ENCODE results near the gene SLC30A7.
"Not testable (repeated sequence)": the region's sequence is repeated elsewhere in the genome, so short reads cannot be mapped to it uniquely, and the experiment has no call there.

Gene SLC30A7

DNA sequence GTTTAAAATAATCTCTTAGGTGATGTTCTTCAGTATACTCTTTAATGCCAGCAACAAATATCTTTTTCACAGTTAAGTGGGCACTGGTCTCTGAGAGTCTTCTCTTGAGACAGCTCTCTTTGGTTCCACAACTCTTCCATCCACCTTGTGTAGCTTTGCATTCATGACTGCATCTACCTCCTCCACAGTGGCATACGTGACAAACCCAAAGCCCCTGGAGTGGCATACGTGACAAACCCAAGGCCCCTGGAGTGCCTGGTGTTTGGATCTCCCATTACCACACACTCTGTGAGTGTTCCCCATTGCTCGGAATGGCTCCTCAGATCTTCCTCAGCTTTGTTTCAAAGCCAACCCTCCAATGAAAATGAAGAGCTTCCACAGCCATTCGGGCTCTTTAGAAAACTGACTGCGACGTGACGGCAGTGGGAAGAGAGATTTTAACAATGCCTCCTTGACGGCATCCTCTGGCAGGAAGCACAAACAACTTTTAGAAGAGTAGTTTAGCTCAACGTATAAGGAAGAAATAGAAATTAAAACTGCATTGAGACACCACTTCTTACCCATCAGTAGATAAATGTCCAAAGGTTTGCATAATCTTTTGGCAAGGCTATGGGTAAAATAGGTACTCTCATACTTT, 45.8 kb downstream of the SLC30A7 start:
- DNase-seq, result no peak

DNA sequence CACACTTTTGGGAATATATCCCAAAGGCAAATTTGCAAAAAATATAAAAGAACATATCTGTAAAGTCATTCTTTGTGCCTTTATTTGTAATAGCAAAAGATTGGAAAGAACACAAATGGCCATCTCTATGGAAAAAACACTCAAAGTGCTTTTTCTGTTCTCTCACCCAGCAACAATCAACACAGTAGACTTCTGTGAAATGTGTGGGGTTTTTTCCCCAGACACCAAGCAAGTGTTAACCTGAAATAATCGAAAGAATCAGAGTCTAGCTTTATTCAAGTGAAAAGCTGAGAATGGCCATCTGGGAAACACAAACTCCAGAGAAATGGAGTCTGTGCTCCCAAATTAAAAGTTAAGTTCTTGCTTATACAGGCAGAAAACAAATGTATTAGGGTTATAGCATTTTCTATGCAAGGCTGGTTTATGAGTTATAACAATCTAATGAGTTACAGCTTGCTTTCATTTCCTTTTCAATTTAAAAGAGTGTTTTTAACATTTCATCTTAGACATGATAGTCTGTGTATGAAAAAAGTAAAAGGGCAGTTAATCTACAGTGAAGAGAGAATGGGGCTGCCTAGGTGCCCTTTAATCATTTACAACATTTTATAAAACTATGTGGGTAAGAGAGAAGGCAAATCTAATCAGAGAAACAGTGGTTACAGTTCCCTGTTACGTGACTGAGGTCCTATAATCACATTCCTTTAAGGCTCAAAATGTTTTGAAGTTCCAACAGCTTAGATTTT, 46.6 kb downstream of the SLC30A7 start:
- no peak for DNase-seq

DNA sequence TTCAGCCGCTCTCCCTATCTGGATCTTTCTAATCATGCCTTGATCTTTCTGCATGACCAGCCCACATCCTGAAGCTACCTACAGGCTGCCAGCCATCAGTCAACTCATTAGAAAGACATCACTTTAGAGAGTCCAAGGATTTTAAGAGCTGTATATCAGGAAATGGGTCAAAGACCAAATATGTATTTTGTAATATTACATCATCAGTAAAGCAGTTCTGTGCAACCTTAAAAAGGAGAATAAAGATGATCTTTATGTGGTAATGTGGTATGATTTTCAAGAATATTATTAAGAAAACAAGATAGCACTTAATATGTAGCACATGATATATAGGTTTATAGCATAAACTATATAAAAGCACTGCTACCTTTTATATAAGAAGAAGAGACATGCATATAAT, 47.6 kb downstream of the SLC30A7 start:
- no peak for DNase-seq

DNA sequence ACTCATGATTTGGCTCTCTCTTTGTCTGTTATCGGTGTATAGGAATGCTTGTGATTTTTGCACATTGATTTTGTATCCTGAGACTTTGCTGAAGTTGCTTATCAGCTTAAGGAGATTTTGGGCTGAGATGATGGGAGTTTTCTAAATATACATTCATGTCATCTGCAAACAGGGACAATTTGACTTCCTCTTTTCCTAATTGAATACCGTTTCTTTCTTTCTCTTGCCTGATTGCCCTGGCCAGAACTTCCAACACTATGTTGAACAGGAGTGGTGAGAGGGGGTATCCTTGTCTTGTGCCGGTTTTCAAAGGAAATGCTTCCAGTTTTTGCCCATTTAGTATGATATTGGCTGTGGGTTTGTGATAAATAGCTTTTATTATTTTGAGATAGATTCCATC, 50.2 kb downstream of the SLC30A7 start:
- not testable (repeated sequence) for DNase-seq

DNA sequence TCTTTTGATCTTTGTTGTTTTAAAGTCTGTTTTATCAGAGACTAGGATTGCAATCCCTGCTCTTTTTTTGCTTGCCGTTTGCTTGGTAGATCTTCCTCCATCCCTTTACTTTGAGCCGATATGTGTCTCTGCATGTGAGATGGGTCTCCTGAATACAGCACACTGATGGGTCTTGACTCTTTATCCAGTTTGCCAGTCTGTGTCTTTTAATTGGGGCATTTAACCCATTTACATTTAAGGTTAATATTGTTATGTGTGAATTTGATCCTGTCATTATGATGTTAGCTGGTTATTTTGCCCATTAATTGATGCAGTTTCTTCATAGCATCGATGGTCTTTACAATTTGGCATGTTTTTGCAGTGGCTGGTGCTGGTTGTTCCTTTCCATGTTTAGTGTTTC, 51.9 kb downstream of the SLC30A7 start:
- not testable (repeated sequence) for DNase-seq

DNA sequence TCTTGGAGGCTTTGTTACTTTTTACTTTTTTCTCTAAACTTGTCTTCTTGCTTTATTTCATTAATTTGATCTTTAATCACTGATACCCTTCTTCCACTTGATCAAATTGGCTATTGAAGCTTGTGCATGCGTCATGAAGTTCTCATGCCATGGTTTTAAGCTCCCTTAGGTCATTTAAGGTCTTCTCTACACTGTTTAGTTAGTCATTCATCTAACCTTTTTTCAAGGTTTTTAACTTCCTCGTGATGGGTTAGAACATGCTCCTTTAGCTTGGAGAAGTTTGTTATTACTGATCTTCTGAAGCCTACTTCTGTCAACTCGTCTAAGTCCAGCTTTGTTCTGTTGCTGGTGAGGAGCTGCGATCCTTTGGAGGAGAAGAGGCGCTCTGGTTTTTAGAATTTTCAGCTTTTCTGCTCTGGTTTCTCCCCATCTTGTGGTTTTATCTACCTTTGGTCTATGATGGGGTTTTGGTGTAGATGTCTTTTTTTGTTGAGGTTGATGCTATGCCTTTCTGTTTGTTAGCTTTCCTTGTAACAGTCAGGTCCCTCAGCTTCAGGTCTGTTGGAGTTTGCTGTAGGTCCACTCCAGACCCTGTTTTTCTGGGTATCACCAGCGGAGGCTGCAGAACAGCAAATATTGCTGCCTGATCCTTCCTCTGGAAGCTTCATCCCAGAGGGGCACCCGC, 53.0 kb downstream of the SLC30A7 start:
- DNase-seq, result peak; percentile 1

DNA sequence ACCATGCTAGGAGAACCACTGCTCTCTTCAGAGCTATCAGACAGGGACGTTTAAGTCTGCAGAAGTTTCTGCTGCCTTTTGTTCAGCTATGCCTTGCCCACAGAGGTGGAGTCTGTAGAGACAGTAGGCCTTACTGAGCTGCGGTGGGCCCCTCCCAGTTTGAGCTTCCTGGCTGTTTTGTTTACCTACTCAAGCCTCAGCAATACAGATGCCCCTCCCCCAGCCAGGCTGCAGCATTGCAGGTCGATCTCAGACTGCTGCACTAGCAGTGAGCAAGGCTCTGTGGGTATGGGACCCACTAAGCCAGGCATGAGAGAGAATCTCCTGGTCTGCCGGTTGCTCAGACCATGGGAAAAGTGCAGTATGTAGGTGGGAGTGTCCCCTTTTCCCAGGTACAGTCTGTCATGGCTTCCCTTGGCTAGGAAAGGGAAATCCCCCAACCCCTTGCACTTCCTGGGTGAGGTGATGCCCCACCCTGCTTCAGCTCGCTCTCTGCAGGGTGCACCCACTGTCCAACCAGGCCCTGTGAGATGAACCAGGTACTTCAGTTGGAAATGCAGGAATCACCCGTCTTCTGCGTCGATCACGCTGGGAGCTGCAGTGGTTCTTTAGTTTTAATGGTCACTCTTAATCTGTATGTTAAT, 53.7 kb downstream of the SLC30A7 start:
- peak; percentile 78 for DNase-seq

DNA sequence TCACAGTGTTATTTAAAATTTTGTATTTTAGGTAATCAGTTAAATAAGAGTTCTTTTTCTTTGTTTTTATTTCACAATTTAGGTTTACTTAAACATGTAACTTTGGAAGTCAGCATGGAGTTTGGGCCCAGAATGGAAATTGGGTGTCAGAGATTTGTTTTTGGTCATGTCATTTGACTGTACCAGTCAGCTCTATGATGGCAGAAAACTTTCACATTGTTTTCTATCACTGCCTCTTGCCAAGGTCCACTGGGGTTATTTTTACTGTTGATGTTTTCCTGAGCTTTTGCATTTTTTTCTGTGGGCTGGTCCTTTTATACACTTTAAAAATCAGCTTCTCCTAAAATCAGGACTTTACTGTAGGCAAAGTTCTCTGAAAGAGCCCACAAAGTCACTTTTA, 54.4 kb downstream of the SLC30A7 start:
- no peak for DNase-seq

DNA sequence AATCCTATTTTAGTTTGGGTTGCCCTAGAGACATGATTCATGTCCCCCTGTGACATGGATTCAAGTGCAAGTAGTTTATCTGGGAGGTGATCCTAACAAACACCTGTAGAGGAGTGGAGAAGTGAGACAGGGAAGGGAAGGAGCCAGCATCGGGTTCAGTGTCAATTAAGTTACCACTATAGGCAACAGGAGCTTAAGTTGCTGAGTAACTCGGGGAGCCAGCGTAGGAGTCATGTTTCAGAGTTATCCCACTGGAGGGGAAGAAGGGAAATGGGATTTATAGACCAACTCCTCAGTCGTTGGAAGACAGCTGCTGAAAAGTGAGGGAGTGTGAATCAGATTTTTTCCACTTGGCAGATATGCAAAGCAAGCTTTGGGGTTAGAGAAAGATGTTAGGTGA, 54.9 kb downstream of the SLC30A7 start:
- DNase-seq, result no peak

DNA sequence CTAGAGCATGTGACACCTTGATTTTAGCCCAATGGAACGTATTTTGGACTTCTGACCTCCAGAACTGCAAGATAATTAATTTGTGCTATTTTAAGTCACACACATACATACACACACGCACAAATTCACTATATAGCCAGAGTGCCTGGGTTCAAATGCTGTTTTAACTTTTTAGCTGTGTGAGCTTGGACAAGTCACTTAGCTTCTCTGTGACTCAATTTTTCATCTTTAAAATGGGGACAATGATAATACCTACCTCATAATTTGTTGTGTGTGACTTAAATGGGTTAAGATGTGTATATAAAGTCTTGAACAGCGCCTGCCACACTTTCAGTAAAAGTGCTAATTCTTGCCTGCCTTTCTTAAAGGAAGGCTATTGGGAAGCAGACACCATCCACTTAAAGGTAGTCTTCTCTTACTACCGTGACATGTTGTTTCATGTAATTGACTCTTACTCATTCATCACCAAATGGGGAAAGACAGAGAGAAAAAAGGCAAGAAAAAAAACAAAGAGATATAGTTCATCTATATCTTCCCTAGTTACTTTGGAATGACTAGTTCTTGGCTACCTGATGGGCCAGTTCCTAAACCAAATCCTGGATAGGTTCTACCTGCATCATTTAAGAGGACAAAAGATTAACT, 56.3 kb downstream of the SLC30A7 start:
- no peak for DNase-seq

DNA sequence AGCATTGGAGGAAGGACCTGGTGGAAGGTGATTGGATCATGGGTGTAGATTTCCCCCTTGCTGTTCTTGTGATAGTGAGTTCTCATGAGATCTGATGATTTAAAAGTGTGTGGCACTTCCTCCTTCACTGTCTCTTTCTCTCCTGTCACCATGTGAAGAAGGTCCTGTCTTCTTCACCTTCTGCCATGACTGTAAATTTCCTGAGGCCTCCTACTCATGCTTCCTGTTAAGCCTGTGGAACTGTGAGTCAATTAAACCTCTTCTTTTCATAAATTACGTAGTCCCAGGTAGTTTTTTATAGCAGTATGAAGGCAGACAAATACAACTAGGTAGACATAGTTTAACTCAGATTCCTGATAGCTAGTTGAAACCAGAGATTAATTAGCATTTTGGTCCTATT, 57.1 kb downstream of the SLC30A7 start:
- DNase-seq, result not testable (repeated sequence)

DNA sequence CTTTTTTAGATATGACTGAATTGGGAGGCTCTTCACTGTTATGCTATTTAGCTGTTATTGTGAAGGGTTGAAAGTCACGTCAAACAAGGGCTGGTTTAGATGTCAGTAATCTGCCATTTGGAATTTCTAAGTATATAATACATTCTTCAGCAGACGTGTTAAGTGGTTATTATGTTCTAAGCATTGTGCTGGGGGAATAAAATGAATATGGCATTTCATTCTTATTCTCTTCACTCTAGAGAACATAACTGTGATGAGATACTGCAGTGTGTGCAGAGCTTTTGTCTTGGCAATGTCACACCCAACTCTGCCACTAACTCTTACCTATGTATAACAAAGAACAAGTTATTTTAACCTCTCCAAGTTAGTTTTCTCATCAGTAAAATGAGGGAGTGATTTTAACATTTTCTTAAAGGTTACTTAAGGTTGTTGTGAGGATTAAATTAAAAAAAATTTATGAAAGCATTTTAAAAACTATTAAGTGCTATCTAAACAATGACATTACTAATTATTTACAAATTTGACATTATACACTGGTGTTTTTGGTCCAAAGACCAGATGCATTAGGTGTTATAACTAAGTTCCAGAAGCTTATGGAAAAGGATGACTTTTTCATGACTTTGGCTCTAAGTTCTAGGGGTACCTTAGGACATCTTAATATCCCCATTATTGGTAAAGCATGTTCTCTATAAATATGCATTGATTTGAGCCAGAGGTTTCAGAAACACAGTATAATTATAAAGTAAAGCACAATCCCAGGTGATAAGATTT, 58.3 kb downstream of the SLC30A7 start:
- no peak for DNase-seq

DNA sequence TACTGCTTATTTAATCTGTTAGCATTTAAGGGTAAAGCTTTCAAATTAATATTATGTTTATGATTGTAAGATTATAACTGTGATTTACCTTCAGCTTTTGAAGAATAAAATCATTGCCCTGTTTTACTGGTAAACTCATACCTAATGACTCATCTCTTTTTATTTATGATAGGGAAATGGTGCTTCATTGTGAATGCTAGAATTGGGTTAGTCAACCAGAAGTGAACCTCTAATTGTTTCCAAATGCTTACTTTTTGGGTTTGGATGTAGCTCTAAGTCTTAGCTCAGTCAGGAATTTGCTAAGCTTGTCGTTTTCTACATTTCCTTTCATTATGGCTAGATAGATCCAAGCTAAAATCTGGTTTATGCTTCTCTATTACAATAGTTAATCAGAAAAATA, 59.4 kb downstream of the SLC30A7 start:
- DNase-seq, result no peak

DNA sequence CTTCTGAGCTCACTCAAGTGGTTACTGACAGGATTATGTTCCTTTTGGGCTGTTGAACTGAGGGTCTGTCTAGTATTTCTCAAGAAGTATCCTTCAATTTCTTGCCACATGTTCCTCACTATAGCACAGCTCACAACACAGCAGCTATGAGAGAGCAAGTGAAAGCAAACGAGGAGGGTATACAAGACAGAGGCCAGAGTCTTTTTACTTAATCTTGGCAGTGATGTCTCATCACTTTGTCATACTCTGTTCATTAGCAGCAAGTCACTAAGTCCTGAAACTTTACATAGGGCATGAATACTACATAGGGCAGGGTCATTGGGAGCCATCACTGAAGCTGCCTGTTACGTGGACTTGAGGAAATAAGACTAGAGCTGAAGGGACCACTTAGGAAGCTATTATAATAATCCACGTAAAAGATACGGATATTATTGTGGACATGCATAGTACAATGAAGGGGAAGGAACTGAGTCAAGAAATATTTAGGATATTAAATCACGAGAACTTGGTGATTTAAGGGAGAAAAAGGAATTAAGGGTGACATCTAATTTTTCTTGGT, 63.7 kb downstream of the SLC30A7 start:
- DNase-seq, result no peak

DNA sequence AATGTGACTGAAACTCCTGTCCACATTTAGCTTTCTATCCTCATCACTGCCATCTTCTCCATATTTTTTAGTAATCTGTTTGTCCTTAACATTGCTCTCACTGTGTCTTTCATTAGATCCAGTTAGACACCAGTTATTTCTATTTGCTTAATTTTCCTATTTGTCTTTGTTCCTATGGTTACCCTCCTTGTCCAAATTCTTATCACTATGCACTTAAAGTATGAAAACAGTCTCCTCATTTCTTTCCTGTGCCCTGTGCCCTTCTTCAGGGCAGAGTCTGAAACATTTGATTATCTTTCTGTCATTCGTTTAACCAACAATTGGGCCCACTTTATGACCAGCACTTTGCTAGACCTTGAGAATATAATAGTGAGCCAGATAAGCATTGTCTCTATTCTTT, 64.2 kb downstream of the SLC30A7 start:
- no peak for DNase-seq

DNA sequence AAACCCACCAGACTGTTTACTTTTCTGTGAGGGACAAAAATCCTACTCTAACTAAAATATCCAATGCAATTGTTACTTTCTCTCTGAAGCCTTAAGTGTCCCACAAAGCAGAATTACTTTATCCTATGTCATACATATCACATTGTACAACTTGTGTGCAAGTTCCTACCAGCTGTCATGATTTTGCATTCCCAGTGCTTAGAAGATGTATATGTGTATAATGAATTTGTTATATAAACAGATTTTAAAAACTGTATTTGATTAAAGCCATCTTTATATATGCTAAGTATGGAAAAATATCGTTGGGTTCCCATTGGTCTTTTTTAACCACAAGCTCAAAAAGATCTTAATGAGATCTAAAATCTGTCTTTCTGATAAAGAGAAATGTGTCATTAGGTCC, 72.7 kb downstream of the SLC30A7 start:
- no peak for DNase-seq

DNA sequence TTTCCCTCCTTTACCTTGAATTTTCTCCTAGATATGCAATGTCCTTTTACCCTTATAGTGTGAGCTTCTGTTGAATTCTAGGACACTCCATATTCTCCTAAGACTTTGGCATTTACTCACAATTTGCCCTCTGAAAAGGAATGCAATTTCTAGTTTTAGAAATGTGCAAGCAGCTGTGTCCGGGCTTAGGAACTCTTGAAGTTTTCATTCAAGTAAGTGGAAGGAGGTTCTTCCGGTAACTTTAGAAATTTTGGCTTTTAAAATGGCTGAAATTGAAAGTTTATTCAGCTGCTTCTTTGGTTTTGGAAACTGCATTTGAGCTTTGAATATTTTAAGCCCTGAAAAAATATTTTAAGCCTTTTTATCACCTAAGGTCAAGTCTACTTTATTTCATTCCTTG, 73.4 kb downstream of the SLC30A7 start:
- no peak for DNase-seq

DNA sequence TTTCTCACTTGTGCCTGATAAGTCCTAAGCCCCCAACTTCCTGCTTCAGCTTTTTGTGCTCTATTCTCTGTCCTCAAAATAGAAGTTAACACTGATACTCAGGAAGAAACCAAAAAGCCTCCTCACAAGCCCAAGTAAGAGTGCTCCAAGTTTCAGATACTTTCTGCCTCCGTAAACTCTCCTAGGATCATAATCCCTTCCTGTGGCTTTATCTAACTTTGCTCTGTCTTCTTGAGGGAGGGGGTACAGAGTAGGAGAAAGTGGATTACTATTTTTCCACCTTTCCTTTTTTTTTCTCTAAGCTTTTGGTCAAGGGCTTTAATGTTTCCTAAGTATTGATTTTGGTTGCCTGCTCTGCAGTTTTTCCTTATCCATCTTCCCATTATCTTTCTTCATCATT, 75.1 kb downstream of the SLC30A7 start:
- no peak for DNase-seq

DNA sequence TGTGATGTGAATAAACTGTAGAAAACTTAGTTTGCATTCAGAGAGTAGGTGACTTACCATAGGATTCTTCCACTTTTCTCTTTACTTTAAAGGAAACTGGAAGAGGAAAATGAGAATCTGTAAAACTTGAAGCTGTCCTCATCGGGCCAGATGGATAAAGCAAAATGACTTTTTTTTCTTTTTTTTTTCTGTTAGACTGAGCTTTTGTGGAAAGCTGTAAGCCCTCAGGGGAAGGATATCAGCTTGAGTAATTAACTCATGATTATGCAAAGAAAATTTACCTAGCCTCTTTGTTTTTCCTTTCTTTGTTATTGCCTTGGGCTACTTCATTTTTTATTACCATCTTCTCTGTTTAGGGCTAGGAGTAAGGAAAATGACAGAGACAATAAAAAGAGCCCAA, 76.3 kb downstream of the SLC30A7 start:
- DNase-seq, result no peak

DNA sequence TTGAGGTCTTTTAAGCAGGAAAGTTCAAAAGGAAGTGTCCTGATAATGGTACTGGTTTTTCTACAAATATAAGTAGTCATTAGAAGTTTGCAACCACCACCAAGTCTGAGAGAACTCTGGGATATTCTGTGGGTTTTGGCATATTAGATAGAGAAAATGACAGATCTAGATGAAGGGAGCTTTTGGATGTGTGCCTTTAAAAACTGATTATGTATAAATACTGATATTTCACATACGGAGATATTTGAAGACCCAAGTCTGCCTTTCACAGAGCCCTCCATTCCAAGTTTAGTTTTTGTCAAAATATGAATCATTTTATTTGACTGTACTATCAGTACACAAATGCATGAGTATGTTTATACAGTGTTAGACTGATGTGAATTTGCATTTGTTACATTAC, 81.0 kb downstream of the SLC30A7 start:
- DNase-seq, result no peak

DNA sequence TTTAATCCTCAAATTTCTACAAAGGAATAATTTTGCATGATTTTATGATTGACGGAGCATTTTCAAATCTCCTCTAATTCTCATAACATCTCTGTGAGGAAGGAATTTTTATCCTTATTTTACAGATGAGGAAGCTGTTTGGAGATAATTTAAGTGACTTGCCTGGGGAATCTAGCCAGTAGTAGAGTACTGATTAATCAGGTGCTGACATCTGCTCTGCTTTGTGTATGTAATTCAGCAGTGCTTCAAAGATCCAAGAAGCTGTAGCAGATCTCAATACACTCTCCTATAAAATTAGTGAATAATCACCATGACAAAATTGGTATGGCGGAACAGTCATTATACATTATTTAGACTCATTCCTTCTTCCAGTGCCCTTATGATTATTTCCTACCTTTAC, 83.7 kb downstream of the SLC30A7 start:
- no peak for DNase-seq

DNA sequence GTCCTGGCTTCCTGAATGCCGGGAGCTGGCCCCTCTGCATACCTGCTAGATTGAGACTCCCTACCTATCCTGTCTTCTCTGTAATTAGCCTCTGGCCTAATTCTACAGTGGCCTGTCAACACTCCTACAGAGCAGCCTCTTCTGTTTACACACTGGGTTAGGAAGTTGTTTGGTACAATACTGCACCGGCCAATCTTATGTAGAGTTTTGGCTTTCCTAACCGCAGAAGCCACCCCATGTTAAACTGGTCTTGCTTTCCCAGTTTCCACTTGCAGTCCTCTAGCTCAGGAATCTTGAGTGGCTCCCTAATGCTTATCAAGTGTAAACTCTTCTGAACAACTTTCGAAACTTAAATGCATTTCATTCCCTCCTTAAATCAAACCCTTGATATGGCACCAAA, 86.9 kb downstream of the SLC30A7 start:
- no peak for DNase-seq
